IMR-90 (cell line): Measurements from ENCODE around the gene THADA. TPM values are rescaled to one million over a fixed set of nuclear protein-coding genes. Genes with fewer than 3 reads are reported as not detected.

Source experiments
- ATAC-seq: fragments of 200-7000 bp; cut with Tn5 transposase; 2 replicates; pipeline ENCODE4 v1.9.1; 2020; ENCODE audit warnings: low read depth, mild to moderate bottlenecking, moderate library complexity
- BruUV-seq: library from RNA; stranded (reverse); fragments of 400-500 nt; replicated peaks from 2 replicates; lab custom pipeline; 2021; lab: Mats Ljungman, UMichigan
- CTCF ChIA-PET: fragments of 300-600 bp; formaldehyde crosslinking; extraction: SDS; loops from one replicate; lab custom pipeline; 2021; ENCODE audit warnings: antibody characterized with exemption; lab: Yijun Ruan, JAX
- POLR2A ChIA-PET: fragments of 300-600 bp; sonication (Branson Sonifier 250); formaldehyde crosslinking; loops from one replicate; lab custom pipeline; 2022; ENCODE audit warnings: antibody characterized with exemption; ENCODE audit not compliant: unreplicated experiment; lab: Charles Lee
- DNase-seq: peaks from one replicate; pipeline ENCODE4 v3.0.0; 2013
- H2AFZ ChIP-seq: replicated peaks from 2 replicates; pipeline ENCODE3; 2013; ENCODE audit warnings: low read length, mild to moderate bottlenecking; ENCODE audit not compliant: poor library complexity
- H2AK5ac ChIP-seq: 2 replicates; pipeline ENCODE4 v1.6.1; 2013; ENCODE audit warnings: low read depth, low read length, inconsistent platforms
- H2AK9ac ChIP-seq: replicated peaks from 2 replicates; pipeline ENCODE3; 2013; ENCODE audit warnings: mild to moderate bottlenecking, low read depth, low read length, moderate library complexity; ENCODE audit not compliant: poor library complexity
- H2BK120ac ChIP-seq: 2 replicates; pipeline ENCODE4 v1.6.1; 2013; ENCODE audit warnings: low read depth, low read length, inconsistent platforms
- H2BK15ac ChIP-seq: 3 replicates; pipeline ENCODE4 v1.6.1; 2013; ENCODE audit warnings: low read depth, low read length, inconsistent platforms
- H2BK20ac ChIP-seq: 2 replicates; pipeline ENCODE4 v1.6.1; 2013; ENCODE audit warnings: low read depth, mild to moderate bottlenecking, inconsistent platforms, low read length, moderate library complexity
- H2BK5ac ChIP-seq: 2 replicates; pipeline ENCODE4 v1.6.1; 2013; ENCODE audit warnings: mild to moderate bottlenecking, low read depth, low read length, inconsistent platforms; ENCODE audit not compliant: poor library complexity, severe bottlenecking
- H3K14ac ChIP-seq: replicated peaks from 2 replicates; pipeline ENCODE4 v1.6.1; 2013; ENCODE audit warnings: low read depth, low read length, inconsistent platforms
- H3K18ac ChIP-seq: 2 replicates; pipeline ENCODE4 v1.6.1; 2013; ENCODE audit warnings: low read depth, low read length, control low read depth
- H3K23ac ChIP-seq: 2 replicates; pipeline ENCODE4 v1.6.1; 2013; ENCODE audit warnings: low read depth, low read length, inconsistent platforms
- H3K27ac ChIP-seq: 2 replicates; pipeline ENCODE4 v1.5.1; 2013; ENCODE audit warnings: mild to moderate bottlenecking, control low read depth, low read length; ENCODE audit not compliant: insufficient read depth
- H3K27me3 ChIP-seq: 2 replicates; pipeline ENCODE4 v1.6.1; 2013; ENCODE audit warnings: low read length; ENCODE audit not compliant: control insufficient read depth, insufficient read depth
- H3K36me3 ChIP-seq: 2 replicates; pipeline ENCODE4 v1.6.1; 2013; ENCODE audit warnings: low read length, mixed read lengths; ENCODE audit not compliant: control insufficient read depth, insufficient read depth
- H3K4ac ChIP-seq: 2 replicates; pipeline ENCODE4 v1.6.1; 2013; ENCODE audit warnings: low read depth, low read length, inconsistent platforms
- H3K4me1 ChIP-seq: 2 replicates; pipeline ENCODE4 v1.6.1; 2013; ENCODE audit warnings: low read length, mixed read lengths; ENCODE audit not compliant: control insufficient read depth, insufficient read depth
- H3K4me2 ChIP-seq: 2 replicates; pipeline ENCODE4 v1.6.1; 2013; ENCODE audit warnings: low read depth, mild to moderate bottlenecking, control low read depth, low read length, moderate library complexity
- H3K4me3 ChIP-seq: 2 replicates; pipeline ENCODE4 v1.5.1; 2013; ENCODE audit warnings: low read depth, mild to moderate bottlenecking, control low read depth, low read length, moderate library complexity; ENCODE audit not compliant: insufficient read depth
- H3K56ac ChIP-seq: 2 replicates; pipeline ENCODE4 v1.6.1; 2013; ENCODE audit warnings: low read length, inconsistent platforms; ENCODE audit not compliant: insufficient read depth; ENCODE audit errors: extremely low read depth
- H3K79me1 ChIP-seq, 2 experiments: 2 replicates each; pipeline ENCODE4 v1.6.1; 2013; ENCODE audit warnings: low read length in 2 of 2, inconsistent platforms in 1 of 2, low read depth in 1 of 2
- H3K9ac ChIP-seq: 2 replicates; pipeline ENCODE4 v1.6.1; 2013; ENCODE audit warnings: low read depth, low read length, control low read depth
- H3K9me1 ChIP-seq: 2 replicates; pipeline ENCODE4 v1.6.1; 2013; ENCODE audit warnings: low read length, inconsistent platforms; ENCODE audit not compliant: insufficient read depth
- H3K9me3 ChIP-seq: 2 replicates; pipeline ENCODE4 v1.6.1; 2013; ENCODE audit warnings: low read length; ENCODE audit not compliant: control insufficient read depth, insufficient read depth
- H4K20me1 ChIP-seq: 2 replicates; pipeline ENCODE4 v1.6.1; 2013; ENCODE audit warnings: low read length, inconsistent platforms; ENCODE audit not compliant: insufficient read depth
- H4K5ac ChIP-seq: 2 replicates; pipeline ENCODE4 v1.6.1; 2013; ENCODE audit warnings: mild to moderate bottlenecking, low read depth, low read length, control low read depth
- H4K8ac ChIP-seq, 2 experiments: 2 replicates each; pipeline ENCODE4 v1.6.1; 2013; ENCODE audit warnings: low read depth in 2 of 2, low read length in 2 of 2, control low read depth in 1 of 2, inconsistent platforms in 1 of 2
- H4K91ac ChIP-seq: 2 replicates; pipeline ENCODE4 v1.6.1; 2013; ENCODE audit warnings: low read depth, low read length, inconsistent platforms; ENCODE audit not compliant: insufficient read depth
- RAD21 ChIP-seq: IDR thresholded peaks from 2 replicates; pipeline ENCODE4 v1.6.1; 2012; ENCODE audit warnings: low read length, improper control_type of control experiment
- SMC3 ChIP-seq: fragments of 150-350 bp; IDR thresholded peaks from 2 replicates; pipeline ENCODE4 v1.6.1; 2016; ENCODE audit warnings: low read depth, mild to moderate bottlenecking, antibody characterized with exemption, low read length, moderate library complexity
- WGBS, 2 experiments: methylation state at CpG; one replicate each; pipeline versions ENCODE4 v1.1.5 to v1.1.7; 2013; ENCODE audit warnings: missing lambda C conversion rate in 2 of 2; ENCODE audit not compliant: insufficient read length in 1 of 2; ENCODE audit errors: extremely low coverage in 2 of 2; 5-methylcytosine and 5-hydroxymethylcytosine counted together
- dilution Hi-C: fragments of 300-500 bp; cut with HindIII; formaldehyde crosslinking; loops from one replicate; pipeline ENCODE4 v1.14.3; 2018; ENCODE audit warnings: low sequenced_read_pairs; ENCODE audit not compliant: unreplicated experiment
- in situ Hi-C: fragments of 300-500 bp; cut with MboI; formaldehyde crosslinking; loops from 3 replicates; pipeline ENCODE4 v1.14.3; 2019; ENCODE audit warnings: low sequenced_read_pairs, inconsistent platforms, mixed read lengths
- intact Hi-C: fragments of 100-400 bp; cut with micrococcal nuclease; formaldehyde crosslinking; loops from 2 replicates; pipeline ENCODE4 v1.10.0; 2022
- polyA plus RNA-seq, 3 experiments: library from polyadenylated mRNA; depleted of rRNA; stranded (reverse); fragments of >200 nt; gene quantifications; 2 replicates each; pipeline ENCODE4 v1.2.3, GENCODE V29; 2012; ENCODE audit warnings: low replicate concordance in 1 of 3
- total RNA-seq: library from RNA; depleted of rRNA; stranded (reverse); fragments of >200 nt; gene quantifications from 2 replicates; pipeline ENCODE4 v1.2.3, GENCODE V29; 2012

THADA gene
- total and polyA plus RNA-seq, 2 of the 4 experiments (the other 2 are of a cell fraction), result 10.5 to 21.3 TPM

- Histone ChIP-seq H3K9me1 (no peaks in the 10 kb centered on the region), H4K20me1 (no peaks in the 10 kb centered on the region), H2AK9ac (no peak overlapping the region), H3K27me3 (no peaks in the 10 kb centered on the region), H3K27ac (no peak overlapping the region), H3K79me1 (no peaks in the 10 kb centered on the region), H2AK5ac (no peak overlapping the region), H3K14ac (no peak overlapping the region), H2BK20ac (no peak overlapping the region), H2BK120ac (no peak overlapping the region), H4K5ac (no peak overlapping the region), H4K8ac (no peak overlapping the region), H3K56ac (no peak overlapping the region), H3K4me1 (peaks cover 2% of the 10 kb centered on the region; the same call in 1 of the 2 replicates), H3K9me3 (no peaks in the 10 kb centered on the region), H3K4ac (no peak overlapping the region), H3K4me2 (no peak overlapping the region), H2AFZ (no peak overlapping the region), H2BK5ac (no peak overlapping the region), H3K23ac (no peak overlapping the region), H3K18ac (no peak overlapping the region), H3K9ac (no peak overlapping the region), H3K4me3 (no peak overlapping the region), H4K91ac (no peak overlapping the region), H3K36me3 (no peaks in the 10 kb centered on the region; the same call in 1 of the 2 replicates), H2BK15ac (no peak overlapping the region)
- TF ChIP-seq RAD21, result no peak
- no peak for TF ChIP-seq SMC3
- intact Hi-C loops, result no loop called here
- no TSS peak for BruUV-seq
- DNase-seq (no peak), ATAC-seq (no peak)
- in situ Hi-C loops, result no loop called here
- WGBS, 2 experiments, result no CpG with 5 or more reads among the region's 8 CpGs
- ChIA-PET CTCF (no interaction called here), POLR2A (no interaction called here)
- dilution Hi-C loops, result no loop called here
These were observed 223.3 kb downstream of the THADA start for GRCh38 chr2:43372416-43373081.
